Endothelial cell of umbilical vein (primary cell): ENCODE data around the gene VIM. TPM values are rescaled to one million over a fixed set of nuclear protein-coding genes. Genes with fewer than 3 reads are reported as not detected.

Source experiments
- BruUV-seq: library from RNA; stranded (reverse); fragments of 400-500 nt; replicated peaks from 2 replicates; lab custom pipeline; 2021; lab: Mats Ljungman, UMichigan
- CTCF ChIA-PET: fragments of 300-600, 350-600 bp; sonication (Branson Sonifier 250); formaldehyde crosslinking; loops from one replicate; lab custom pipeline; 2021; ENCODE audit warnings: antibody characterized with exemption, inconsistent platforms; lab: Charles Lee
- POLR2A ChIA-PET: fragments of 300-600, 350-600 bp; sonication (Branson Sonifier 250); formaldehyde crosslinking; loops from one replicate; lab custom pipeline; 2021; ENCODE audit warnings: antibody characterized with exemption, inconsistent platforms; lab: Charles Lee
- DNase-seq: peaks from one replicate; pipeline ENCODE4 v3.0.0-alpha.2; 2011; ENCODE audit warnings: low read depth, low spot score
- FAIRE-seq: peaks from 2 replicates; lab custom pipeline; 2011; peaks lifted over from hg19 to GRCh38; lab: Jason Lieb, UNC
- H2AFZ ChIP-seq: 2 replicates; pipeline ENCODE4 v1.6.0; 2012; ENCODE audit warnings: low read depth, low read length, control low read depth, inconsistent platforms
- H3K27ac ChIP-seq: 2 replicates; pipeline ENCODE4 v1.5.1; 2011; ENCODE audit warnings: low read depth, mild to moderate bottlenecking, control low read depth, low read length, moderate library complexity; ENCODE audit not compliant: insufficient read depth
- H3K27me3 ChIP-seq, 2 experiments: 2 replicates each; pipeline versions ENCODE4 v1.6.0 to v1.6.1; 2011; ENCODE audit warnings: low read length in 2 of 2, mixed read lengths in 1 of 2; ENCODE audit not compliant: control insufficient read depth in 2 of 2, insufficient read depth in 2 of 2
- H3K36me3 ChIP-seq, 2 experiments: 2 replicates in 1 of 2; 3 replicates in 1 of 2; pipeline ENCODE4 v1.5.1; 2011; ENCODE audit warnings: low read length in 2 of 2, mild to moderate bottlenecking in 1 of 2, moderate library complexity in 1 of 2; ENCODE audit not compliant: control insufficient read depth in 2 of 2, insufficient read depth in 2 of 2; ENCODE audit errors: extremely low read depth in 1 of 2
- H3K4me1 ChIP-seq: 3 replicates; pipeline ENCODE4 v1.5.1; 2011; ENCODE audit warnings: mild to moderate bottlenecking, low read length; ENCODE audit not compliant: control insufficient read depth, insufficient read depth; ENCODE audit errors: extremely low read depth
- H3K4me2 ChIP-seq: 2 replicates; pipeline ENCODE4 v1.6.1; 2011; ENCODE audit warnings: low read length, control low read depth, mixed read lengths; ENCODE audit not compliant: insufficient read depth
- H3K4me3 ChIP-seq, 3 experiments: fragments of 200-600 bp in 1 of 3; sonication (generic), shearing (Covaris generic) in 1 of 3; replicated peaks in 1 of 3; 2 replicates each; pipeline ENCODE4 v1.5.1; 2011 to 2016; ENCODE audit warnings: control low read depth in 3 of 3, low read length in 3 of 3, mild to moderate bottlenecking in 2 of 3, inconsistent platforms in 1 of 3, low read depth in 1 of 3, moderate library complexity in 1 of 3; ENCODE audit not compliant: insufficient read depth in 1 of 3
- H3K79me2 ChIP-seq: 2 replicates; pipeline ENCODE4 v1.6.0; 2012; ENCODE audit warnings: low read length, inconsistent platforms; ENCODE audit not compliant: control insufficient read depth, insufficient read depth
- H3K9ac ChIP-seq: replicated peaks from 2 replicates; pipeline ENCODE3; 2011; ENCODE audit warnings: low read length, control low read depth; ENCODE audit not compliant: insufficient read depth; ENCODE audit errors: extremely low read depth
- H3K9me1 ChIP-seq: replicated peaks from 3 replicates; pipeline ENCODE4 v1.6.0; 2011; ENCODE audit warnings: mild to moderate bottlenecking, low read length; ENCODE audit not compliant: control insufficient read depth, insufficient read depth; ENCODE audit errors: extremely low read depth
- H3K9me3 ChIP-seq: replicated peaks from 2 replicates; pipeline ENCODE4 v1.5.1; 2012; ENCODE audit warnings: low read length, inconsistent platforms; ENCODE audit not compliant: control insufficient read depth, insufficient read depth
- H4K20me1 ChIP-seq: replicated peaks from 2 replicates; pipeline ENCODE3; 2011; ENCODE audit warnings: mild to moderate bottlenecking, low read length; ENCODE audit not compliant: control insufficient read depth, insufficient read depth; ENCODE audit errors: extremely low read depth
- EZH2 ChIP-seq: IDR thresholded peaks from 2 replicates; pipeline ENCODE4 v1.6.1; 2012; ENCODE audit warnings: borderline replicate concordance, low read depth, mild to moderate bottlenecking, moderate library complexity, low read length, inconsistent platforms; ENCODE audit not compliant: severe bottlenecking
- FOS ChIP-seq: IDR thresholded peaks from 2 replicates; pipeline ENCODE4 v1.6.1; 2011; ENCODE audit warnings: mild to moderate bottlenecking, low read length, moderate library complexity, borderline replicate concordance; ENCODE audit not compliant: insufficient read depth
- GATA2 ChIP-seq: IDR thresholded peaks from 2 replicates; pipeline ENCODE4 v1.7.0; 2011; ENCODE audit warnings: low read depth, mild to moderate bottlenecking, moderate library complexity, mixed read lengths, low read length; ENCODE audit not compliant: insufficient read length, insufficient read depth
- JUN ChIP-seq: IDR thresholded peaks from 2 replicates; pipeline ENCODE4 v1.6.1; 2011; ENCODE audit warnings: borderline replicate concordance, low read depth; ENCODE audit not compliant: insufficient read length, insufficient read depth
- MYC ChIP-seq: IDR thresholded peaks from one replicate; pipeline ENCODE4 v1.6.1; 2011; ENCODE audit warnings: mild to moderate bottlenecking, low read depth, low read length
- POLR2A ChIP-seq: IDR thresholded peaks from 2 replicates; pipeline ENCODE4 v1.6.1; 2012; ENCODE audit warnings: low read depth, mild to moderate bottlenecking, control low read depth, low read length
- POLR2AphosphoS5 ChIP-seq: IDR thresholded peaks from 2 replicates; pipeline ENCODE4 v1.6.1; 2012; ENCODE audit warnings: low read depth, mild to moderate bottlenecking, control low read depth, low read length, moderate library complexity; ENCODE audit not compliant: insufficient read depth
- dilution Hi-C: fragments of 300-500 bp; cut with MboI; formaldehyde crosslinking; loops from one replicate; pipeline ENCODE4 v1.15.0; 2019; ENCODE audit warnings: low sequenced_read_pairs; ENCODE audit not compliant: extremely low pct_ligation_motif_present
- intact Hi-C: fragments of 100-400 bp; cut with micrococcal nuclease; formaldehyde crosslinking; loops from one replicate; pipeline ENCODE4 v1.10.0; 2022
- polyA plus RNA-seq, 4 experiments: library from polyadenylated mRNA; depleted of rRNA in 3 of 4; stranded (reverse) in 3 of 4; unstranded in 1 of 4; fragments of >200 nt; gene quantifications; 2 replicates each; pipeline versions ENCODE4 v1.2.1 to v1.2.3, GENCODE V29; 2011 to 2012; ENCODE audit warnings: missing spikeins in 1 of 4
- total RNA-seq: library from RNA; stranded (reverse); gene quantifications from 2 replicates; pipeline ENCODE4 v1.2.3, GENCODE V29; 2021
- TF ChIP-seq, protein P1 (sequence below): IDR thresholded peaks from 2 replicates; pipeline ENCODE4 v1.6.1; 2011; ENCODE audit not compliant: insufficient read depth, insufficient read length
- TF ChIP-seq, protein P2 (sequence below), 2 donors: IDR thresholded peaks; 1 replicate in 1 of 2; 2 replicates in 1 of 2; pipeline ENCODE4 v1.5.1; 2011; ENCODE audit warnings: low read length in 2 of 2, mild to moderate bottlenecking in 2 of 2, moderate library complexity in 2 of 2, control low read depth in 1 of 2, inconsistent platforms in 1 of 2, low read depth in 1 of 2; ENCODE audit not compliant: insufficient read depth in 1 of 2; ENCODE audit errors: extremely low read depth in 1 of 2

VIM gene
- total and polyA plus RNA-seq, 2 donors (not counting 3 experiments of a cell fraction or from before 2014, with no cell fraction given): 5,699 to 5,781 TPM

DNA sequence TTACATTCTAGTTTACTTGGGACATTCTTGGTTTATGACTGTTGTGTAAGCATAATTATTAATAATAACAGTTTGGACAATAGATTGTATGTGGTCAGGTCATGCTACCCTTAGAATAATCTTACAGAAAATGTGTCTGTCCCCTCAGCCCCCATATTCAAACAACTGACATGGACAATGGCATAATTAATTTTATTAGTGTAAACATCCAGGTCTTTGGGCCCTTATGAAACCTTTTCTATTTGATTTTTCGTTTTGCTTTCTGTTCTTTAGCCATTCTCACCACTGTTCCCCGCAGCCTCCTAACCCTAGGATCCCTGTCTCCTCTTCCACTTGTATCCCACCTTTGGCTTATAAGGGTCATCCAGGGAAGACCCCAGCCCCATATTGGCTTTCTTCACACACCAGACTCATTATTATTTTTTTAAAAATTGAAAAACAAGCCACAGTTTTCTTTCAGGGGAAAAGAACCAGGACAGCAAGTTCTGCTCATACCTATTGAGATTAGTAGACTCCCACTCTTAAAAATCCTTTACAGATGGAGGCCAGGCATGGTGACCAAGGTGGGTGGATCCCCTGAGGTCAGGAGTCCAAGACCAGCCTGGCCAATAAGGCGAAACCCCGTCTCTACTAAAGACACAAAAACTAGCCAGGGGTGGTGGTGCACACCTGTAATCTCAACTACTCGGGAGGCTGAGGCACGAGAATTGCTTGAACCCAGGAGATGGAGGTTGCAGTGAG is 11.5 kb downstream of the VIM start:
- H3K9me1 ChIP-seq: no peaks in the 10 kb centered on the region
- POLR2A ChIA-PET: no interaction called here
- CTCF ChIA-PET: interaction anchor here (1.1 to 2.3 kb wide), 2 partner anchors 23 to 386 kb away, joined by 3 to 8 read pairs; no protein-coding TSS in a partner anchor
- DNase-seq (peak; percentile 8), FAIRE-seq (no peak)
- dilution Hi-C loops: no loop called here
- H3K9ac ChIP-seq: no peak overlapping the region
- intact Hi-C loops: loop anchor here (2.0 kb wide), 1 partner anchor 243 kb away; no protein-coding TSS in a partner anchor
- H3K79me2 ChIP-seq: peaks cover 11% of the 10 kb centered on the region
- no TSS peak for BruUV-seq
- H3K4me2 ChIP-seq: no peak overlapping the region
- peaks cover 8% of the 10 kb centered on the region for H4K20me1 ChIP-seq
- H3K36me3 ChIP-seq: peaks cover 17 to 32% of the 10 kb centered on the region in 2 experiments
- no peaks in the 10 kb centered on the region for H3K27me3 ChIP-seq
- peaks cover 12% of the 10 kb centered on the region for H3K4me1 ChIP-seq
- H2AFZ ChIP-seq: no peak overlapping the region
- TF ChIP-seq MYC (no peak), JUN (no peak), POLR2AphosphoS5 (no peak), EZH2 (no peak), GATA2 (no peak), POLR2A (no peak), FOS (no peak)
- TF ChIP-seq, protein P1, sequence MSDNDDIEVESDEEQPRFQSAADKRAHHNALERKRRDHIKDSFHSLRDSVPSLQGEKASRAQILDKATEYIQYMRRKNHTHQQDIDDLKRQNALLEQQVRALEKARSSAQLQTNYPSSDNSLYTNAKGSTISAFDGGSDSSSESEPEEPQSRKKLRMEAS: no peak
- TF ChIP-seq, protein P2, sequence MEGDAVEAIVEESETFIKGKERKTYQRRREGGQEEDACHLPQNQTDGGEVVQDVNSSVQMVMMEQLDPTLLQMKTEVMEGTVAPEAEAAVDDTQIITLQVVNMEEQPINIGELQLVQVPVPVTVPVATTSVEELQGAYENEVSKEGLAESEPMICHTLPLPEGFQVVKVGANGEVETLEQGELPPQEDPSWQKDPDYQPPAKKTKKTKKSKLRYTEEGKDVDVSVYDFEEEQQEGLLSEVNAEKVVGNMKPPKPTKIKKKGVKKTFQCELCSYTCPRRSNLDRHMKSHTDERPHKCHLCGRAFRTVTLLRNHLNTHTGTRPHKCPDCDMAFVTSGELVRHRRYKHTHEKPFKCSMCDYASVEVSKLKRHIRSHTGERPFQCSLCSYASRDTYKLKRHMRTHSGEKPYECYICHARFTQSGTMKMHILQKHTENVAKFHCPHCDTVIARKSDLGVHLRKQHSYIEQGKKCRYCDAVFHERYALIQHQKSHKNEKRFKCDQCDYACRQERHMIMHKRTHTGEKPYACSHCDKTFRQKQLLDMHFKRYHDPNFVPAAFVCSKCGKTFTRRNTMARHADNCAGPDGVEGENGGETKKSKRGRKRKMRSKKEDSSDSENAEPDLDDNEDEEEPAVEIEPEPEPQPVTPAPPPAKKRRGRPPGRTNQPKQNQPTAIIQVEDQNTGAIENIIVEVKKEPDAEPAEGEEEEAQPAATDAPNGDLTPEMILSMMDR (IDR thresholded peaks at IDR 0.05; ENCODE audit: extremely low read depth in 1 of 2, insufficient read depth in 1 of 2, low read depth in 1 of 2, low read length in 2 of 2): no peak
- H3K9me3 ChIP-seq: no peaks in the 10 kb centered on the region
- no peak overlapping the region for H3K4me3 ChIP-seq
- H3K27ac ChIP-seq: peak overlapping the region; percentile 40
